ENCODE results near the gene FAM131A. TPM values are rescaled to one million over a fixed set of nuclear protein-coding genes. Genes with fewer than 3 reads are reported as not detected.

FAM131A gene
- total and polyA plus RNA-seq, 10 of the 15 experiments (the other 5 are each of a cell fraction or from before 2014, with no cell fraction given) = 0.31 to 4.5 (median 1.5) TPM

DNA sequence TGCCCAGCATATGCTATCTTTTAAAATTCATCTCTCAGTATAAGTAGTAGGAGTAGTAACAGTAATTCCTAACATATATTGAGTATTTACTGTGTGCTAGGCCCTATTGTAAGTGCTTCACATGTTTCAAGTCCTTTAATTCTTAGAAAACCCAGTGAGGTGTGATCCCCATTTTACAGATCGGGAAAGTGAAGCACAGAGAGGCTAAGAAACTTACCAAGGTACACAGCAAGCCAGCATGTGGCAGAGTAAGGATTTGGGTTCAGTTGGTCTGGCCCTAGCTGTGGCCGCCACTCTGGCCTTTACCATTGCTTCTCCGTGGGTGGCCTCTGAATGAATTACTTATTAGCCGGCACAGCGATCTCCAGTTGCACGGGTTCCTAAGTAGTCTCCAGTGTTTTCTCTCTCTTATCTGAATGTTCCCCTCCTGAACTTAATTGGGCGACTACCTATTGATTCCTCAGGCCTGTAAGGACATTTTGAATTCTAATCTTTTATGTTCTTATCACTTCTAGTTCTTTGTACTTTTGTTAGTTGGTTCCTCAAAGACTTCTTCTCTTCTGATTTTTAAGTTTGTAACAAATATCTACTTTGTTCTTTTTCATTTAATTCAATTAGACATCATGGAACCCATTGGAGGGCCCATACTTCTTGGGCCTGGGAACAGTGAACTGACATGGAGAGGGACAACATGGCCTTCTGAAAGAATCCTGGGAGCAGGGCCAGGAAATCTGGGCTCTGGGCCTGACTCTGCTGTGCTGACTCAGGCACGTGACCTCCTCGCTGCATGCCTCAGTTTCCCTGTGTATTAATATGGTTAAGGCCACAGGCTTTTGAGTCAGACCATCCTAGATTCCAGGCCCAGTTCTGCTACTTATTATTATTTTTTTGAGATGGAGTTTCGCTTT, 12.4 kb downstream of the FAM131A start:
- H3K9me3 ChIP-seq (replicated peaks; ENCODE audit: control insufficient read depth, insufficient read depth, low read length) = no peaks in the 10 kb centered on the region
- ChIA-PET POLR2A (interaction anchor here (1.3 kb wide), 1 partner anchor 12 kb away, joined by 4 read pairs; the partner anchor contains the start of genes CLCN2 and POLR2H), SMC1A (ENCODE audit: uncharacterized antibody, unreplicated experiment) (no interaction called here), RAD21 (ENCODE audit: unreplicated experiment) (interaction anchor here (0.6 kb wide), 1 partner anchor 12 kb away, joined by 3 read pairs; the partner anchor contains the start of genes CLCN2 and POLR2H), CTCF (no interaction called here)
- no peak overlapping the region for H3K9ac ChIP-seq (ENCODE audit: control insufficient read depth, insufficient read depth, low read length)
- in situ Hi-C loops (cut with MboI) = no loop called here
- H4K20me1 ChIP-seq (ENCODE audit: control insufficient read depth, insufficient read depth) = no peaks in the 10 kb centered on the region
- H3K27me3 ChIP-seq (replicated peaks in 1 of 2; ENCODE audit: control insufficient read depth in 2 of 2, insufficient read depth in 2 of 2, low read length in 1 of 2) = no peaks in the 10 kb centered on the region
- H3K4me1 ChIP-seq (ENCODE audit: control insufficient read depth, insufficient read depth, low read length) = no peaks in the 10 kb centered on the region
- FAIRE-seq = no peak
- no peaks in the 10 kb centered on the region for H3K79me2 ChIP-seq (ENCODE audit: control insufficient read depth, insufficient read depth, low read length)
- WGBS (ENCODE audit: insufficient coverage, insufficient replicate concordance, low lambda C conversion rate, missing lambda C conversion rate) = 83% methylated on average over 10 of the region's 10 CpGs
- no peak overlapping the region for H2AFZ ChIP-seq (ENCODE audit: control insufficient read depth, low read depth, low read length)
- no TSS peak for BruUV-seq (replicated peaks)
- H3K4me3 ChIP-seq = no peak overlapping the region
- TF ChIP-seq, protein P1, sequence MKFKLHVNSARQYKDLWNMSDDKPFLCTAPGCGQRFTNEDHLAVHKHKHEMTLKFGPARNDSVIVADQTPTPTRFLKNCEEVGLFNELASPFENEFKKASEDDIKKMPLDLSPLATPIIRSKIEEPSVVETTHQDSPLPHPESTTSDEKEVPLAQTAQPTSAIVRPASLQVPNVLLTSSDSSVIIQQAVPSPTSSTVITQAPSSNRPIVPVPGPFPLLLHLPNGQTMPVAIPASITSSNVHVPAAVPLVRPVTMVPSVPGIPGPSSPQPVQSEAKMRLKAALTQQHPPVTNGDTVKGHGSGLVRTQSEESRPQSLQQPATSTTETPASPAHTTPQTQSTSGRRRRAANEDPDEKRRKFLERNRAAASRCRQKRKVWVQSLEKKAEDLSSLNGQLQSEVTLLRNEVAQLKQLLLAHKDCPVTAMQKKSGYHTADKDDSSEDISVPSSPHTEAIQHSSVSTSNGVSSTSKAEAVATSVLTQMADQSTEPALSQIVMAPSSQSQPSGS (IDR thresholded peaks at IDR 0.05; ENCODE audit: low read length) = no peak
- TF ChIP-seq IKZF2 (IDR thresholded peaks at IDR 0.05) (no peak), SUPT20H (IDR thresholded peaks at IDR 0.05; ENCODE audit: borderline replicate concordance, control insufficient read depth, low read depth, low read length) (no peak), IRF4 (IDR thresholded peaks at IDR 0.05; ENCODE audit: low read depth, low read length) (no peak), HDAC6 (IDR thresholded peaks at IDR 0.05; ENCODE audit: unreplicated experiment) (no peak), NR2C2 (IDR thresholded peaks at IDR 0.05; ENCODE audit: borderline replicate concordance, control insufficient read depth, insufficient read length, low read depth) (no peak), JUND (IDR thresholded peaks at IDR 0.05; ENCODE audit: low read depth, low read length) (no peak), MTA2 (IDR thresholded peaks at IDR 0.05; ENCODE audit: low read depth) (no peak), PAX5 (IDR thresholded peaks at IDR 0.05; ENCODE audit: borderline replicate concordance, low read depth, low read length) (no peak), TCF3 (IDR thresholded peaks at IDR 0.05; ENCODE audit: borderline replicate concordance, insufficient read depth, low read depth, low read length) (no peak), NBN (IDR thresholded peaks at IDR 0.05) (no peak), MTA3 (IDR thresholded peaks at IDR 0.05; ENCODE audit: borderline replicate concordance, low read length) (no peak), ESRRA (IDR thresholded peaks at IDR 0.05; ENCODE audit: low read length) (no peak), SUZ12 (IDR thresholded peaks at IDR 0.05; ENCODE audit: unreplicated experiment) (no peak)
- TF ChIP-seq, protein P2, sequence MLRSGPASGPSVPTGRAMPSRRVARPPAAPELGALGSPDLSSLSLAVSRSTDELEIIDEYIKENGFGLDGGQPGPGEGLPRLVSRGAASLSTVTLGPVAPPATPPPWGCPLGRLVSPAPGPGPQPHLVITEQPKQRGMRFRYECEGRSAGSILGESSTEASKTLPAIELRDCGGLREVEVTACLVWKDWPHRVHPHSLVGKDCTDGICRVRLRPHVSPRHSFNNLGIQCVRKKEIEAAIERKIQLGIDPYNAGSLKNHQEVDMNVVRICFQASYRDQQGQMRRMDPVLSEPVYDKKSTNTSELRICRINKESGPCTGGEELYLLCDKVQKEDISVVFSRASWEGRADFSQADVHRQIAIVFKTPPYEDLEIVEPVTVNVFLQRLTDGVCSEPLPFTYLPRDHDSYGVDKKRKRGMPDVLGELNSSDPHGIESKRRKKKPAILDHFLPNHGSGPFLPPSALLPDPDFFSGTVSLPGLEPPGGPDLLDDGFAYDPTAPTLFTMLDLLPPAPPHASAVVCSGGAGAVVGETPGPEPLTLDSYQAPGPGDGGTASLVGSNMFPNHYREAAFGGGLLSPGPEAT (IDR thresholded peaks at IDR 0.05; ENCODE audit: low read depth) = no peak
- TF ChIP-seq, protein P3, sequence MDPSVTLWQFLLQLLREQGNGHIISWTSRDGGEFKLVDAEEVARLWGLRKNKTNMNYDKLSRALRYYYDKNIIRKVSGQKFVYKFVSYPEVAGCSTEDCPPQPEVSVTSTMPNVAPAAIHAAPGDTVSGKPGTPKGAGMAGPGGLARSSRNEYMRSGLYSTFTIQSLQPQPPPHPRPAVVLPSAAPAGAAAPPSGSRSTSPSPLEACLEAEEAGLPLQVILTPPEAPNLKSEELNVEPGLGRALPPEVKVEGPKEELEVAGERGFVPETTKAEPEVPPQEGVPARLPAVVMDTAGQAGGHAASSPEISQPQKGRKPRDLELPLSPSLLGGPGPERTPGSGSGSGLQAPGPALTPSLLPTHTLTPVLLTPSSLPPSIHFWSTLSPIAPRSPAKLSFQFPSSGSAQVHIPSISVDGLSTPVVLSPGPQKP (IDR thresholded peaks at IDR 0.05; ENCODE audit: low read depth, low read length) = no peak
- TF ChIP-seq, protein P4, sequence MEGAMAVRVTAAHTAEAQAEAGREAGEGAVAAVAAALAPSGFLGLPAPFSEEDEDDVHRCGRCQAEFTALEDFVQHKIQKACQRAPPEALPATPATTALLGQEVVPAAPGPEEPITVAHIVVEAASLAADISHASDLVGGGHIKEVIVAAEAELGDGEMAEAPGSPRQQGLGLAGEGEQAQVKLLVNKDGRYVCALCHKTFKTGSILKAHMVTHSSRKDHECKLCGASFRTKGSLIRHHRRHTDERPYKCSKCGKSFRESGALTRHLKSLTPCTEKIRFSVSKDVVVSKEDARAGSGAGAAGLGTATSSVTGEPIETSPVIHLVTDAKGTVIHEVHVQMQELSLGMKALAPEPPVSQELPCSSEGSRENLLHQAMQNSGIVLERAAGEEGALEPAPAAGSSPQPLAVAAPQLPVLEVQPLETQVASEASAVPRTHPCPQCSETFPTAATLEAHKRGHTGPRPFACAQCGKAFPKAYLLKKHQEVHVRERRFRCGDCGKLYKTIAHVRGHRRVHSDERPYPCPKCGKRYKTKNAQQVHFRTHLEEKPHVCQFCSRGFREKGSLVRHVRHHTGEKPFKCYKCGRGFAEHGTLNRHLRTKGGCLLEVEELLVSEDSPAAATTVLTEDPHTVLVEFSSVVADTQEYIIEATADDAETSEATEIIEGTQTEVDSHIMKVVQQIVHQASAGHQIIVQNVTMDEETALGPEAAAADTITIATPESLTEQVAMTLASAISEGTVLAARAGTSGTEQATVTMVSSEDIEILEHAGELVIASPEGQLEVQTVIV (IDR thresholded peaks at IDR 0.05; ENCODE audit: borderline replicate concordance, partially characterized antibody) = no peak
- ATAC-seq = no peak
- H3K27ac ChIP-seq (ENCODE audit: control insufficient read depth, insufficient read depth) = no peak overlapping the region
- H3K4me2 ChIP-seq (ENCODE audit: control insufficient read depth, insufficient read depth) = no peak overlapping the region
- no peak for DNase-seq (ENCODE audit: low read depth, low spot score)
- H3K36me3 ChIP-seq (ENCODE audit: control insufficient read depth in 2 of 2, insufficient read depth in 2 of 2, low read length in 1 of 2) = no peaks in the 10 kb centered on the region
- intact Hi-C loops (cut with micrococcal nuclease; ENCODE audit: unreplicated experiment) = no loop called here
